Endothelial cell of umbilical vein (primary cell): ENCODE measurements around the gene MEIG1. TPM values are rescaled to one million over a fixed set of nuclear protein-coding genes. Genes with fewer than 3 reads are reported as not detected.

Source experiments
- BruUV-seq: library from RNA; stranded (reverse); fragments of 400-500 nt; replicated peaks from 2 replicates; lab custom pipeline; 2021; lab: Mats Ljungman, UMichigan
- CTCF ChIA-PET: fragments of 300-600, 350-600 bp; sonication (Branson Sonifier 250); formaldehyde crosslinking; loops from one replicate; lab custom pipeline; 2021; ENCODE audit warnings: antibody characterized with exemption, inconsistent platforms; lab: Charles Lee
- POLR2A ChIA-PET: fragments of 300-600, 350-600 bp; sonication (Branson Sonifier 250); formaldehyde crosslinking; loops from one replicate; lab custom pipeline; 2021; ENCODE audit warnings: antibody characterized with exemption, inconsistent platforms; lab: Charles Lee
- DNase-seq: peaks from one replicate; pipeline ENCODE4 v3.0.0-alpha.2; 2011; ENCODE audit warnings: low read depth, low spot score
- FAIRE-seq: peaks from 2 replicates; lab custom pipeline; 2011; peaks lifted over from hg19 to GRCh38; lab: Jason Lieb, UNC
- H2AFZ ChIP-seq: 2 replicates; pipeline ENCODE4 v1.6.0; 2012; ENCODE audit warnings: low read depth, low read length, control low read depth, inconsistent platforms
- H3K27ac ChIP-seq: 2 replicates; pipeline ENCODE4 v1.5.1; 2011; ENCODE audit warnings: low read depth, mild to moderate bottlenecking, control low read depth, low read length, moderate library complexity; ENCODE audit not compliant: insufficient read depth
- H3K27me3 ChIP-seq, 2 experiments: 2 replicates each; pipeline versions ENCODE4 v1.6.0 to v1.6.1; 2011; ENCODE audit warnings: low read length in 2 of 2, mixed read lengths in 1 of 2; ENCODE audit not compliant: control insufficient read depth in 2 of 2, insufficient read depth in 2 of 2
- H3K36me3 ChIP-seq, 2 experiments: 2 replicates in 1 of 2; 3 replicates in 1 of 2; pipeline ENCODE4 v1.5.1; 2011; ENCODE audit warnings: low read length in 2 of 2, mild to moderate bottlenecking in 1 of 2, moderate library complexity in 1 of 2; ENCODE audit not compliant: control insufficient read depth in 2 of 2, insufficient read depth in 2 of 2; ENCODE audit errors: extremely low read depth in 1 of 2
- H3K4me1 ChIP-seq: 3 replicates; pipeline ENCODE4 v1.5.1; 2011; ENCODE audit warnings: mild to moderate bottlenecking, low read length; ENCODE audit not compliant: control insufficient read depth, insufficient read depth; ENCODE audit errors: extremely low read depth
- H3K4me2 ChIP-seq: 2 replicates; pipeline ENCODE4 v1.6.1; 2011; ENCODE audit warnings: low read length, control low read depth, mixed read lengths; ENCODE audit not compliant: insufficient read depth
- H3K4me3 ChIP-seq, 3 experiments: fragments of 200-600 bp in 1 of 3; sonication (generic), shearing (Covaris generic) in 1 of 3; replicated peaks in 1 of 3; 2 replicates each; pipeline ENCODE4 v1.5.1; 2011 to 2016; ENCODE audit warnings: control low read depth in 3 of 3, low read length in 3 of 3, mild to moderate bottlenecking in 2 of 3, inconsistent platforms in 1 of 3, low read depth in 1 of 3, moderate library complexity in 1 of 3; ENCODE audit not compliant: insufficient read depth in 1 of 3
- H3K79me2 ChIP-seq: 2 replicates; pipeline ENCODE4 v1.6.0; 2012; ENCODE audit warnings: low read length, inconsistent platforms; ENCODE audit not compliant: control insufficient read depth, insufficient read depth
- H3K9ac ChIP-seq: replicated peaks from 2 replicates; pipeline ENCODE3; 2011; ENCODE audit warnings: low read length, control low read depth; ENCODE audit not compliant: insufficient read depth; ENCODE audit errors: extremely low read depth
- H3K9me1 ChIP-seq: replicated peaks from 3 replicates; pipeline ENCODE4 v1.6.0; 2011; ENCODE audit warnings: mild to moderate bottlenecking, low read length; ENCODE audit not compliant: control insufficient read depth, insufficient read depth; ENCODE audit errors: extremely low read depth
- H3K9me3 ChIP-seq: replicated peaks from 2 replicates; pipeline ENCODE4 v1.5.1; 2012; ENCODE audit warnings: low read length, inconsistent platforms; ENCODE audit not compliant: control insufficient read depth, insufficient read depth
- H4K20me1 ChIP-seq: replicated peaks from 2 replicates; pipeline ENCODE3; 2011; ENCODE audit warnings: mild to moderate bottlenecking, low read length; ENCODE audit not compliant: control insufficient read depth, insufficient read depth; ENCODE audit errors: extremely low read depth
- CTCF ChIP-seq, 2 donors: IDR thresholded peaks; 1 replicate in 1 of 2; 2 replicates in 1 of 2; pipeline ENCODE4 v1.5.1; 2011; ENCODE audit warnings: low read length in 2 of 2, mild to moderate bottlenecking in 2 of 2, moderate library complexity in 2 of 2, control low read depth in 1 of 2, inconsistent platforms in 1 of 2, low read depth in 1 of 2; ENCODE audit not compliant: insufficient read depth in 1 of 2; ENCODE audit errors: extremely low read depth in 1 of 2
- EZH2 ChIP-seq: IDR thresholded peaks from 2 replicates; pipeline ENCODE4 v1.6.1; 2012; ENCODE audit warnings: borderline replicate concordance, low read depth, mild to moderate bottlenecking, moderate library complexity, low read length, inconsistent platforms; ENCODE audit not compliant: severe bottlenecking
- FOS ChIP-seq: IDR thresholded peaks from 2 replicates; pipeline ENCODE4 v1.6.1; 2011; ENCODE audit warnings: mild to moderate bottlenecking, low read length, moderate library complexity, borderline replicate concordance; ENCODE audit not compliant: insufficient read depth
- GATA2 ChIP-seq: IDR thresholded peaks from 2 replicates; pipeline ENCODE4 v1.7.0; 2011; ENCODE audit warnings: low read depth, mild to moderate bottlenecking, moderate library complexity, mixed read lengths, low read length; ENCODE audit not compliant: insufficient read length, insufficient read depth
- JUN ChIP-seq: IDR thresholded peaks from 2 replicates; pipeline ENCODE4 v1.6.1; 2011; ENCODE audit warnings: borderline replicate concordance, low read depth; ENCODE audit not compliant: insufficient read length, insufficient read depth
- MYC ChIP-seq: IDR thresholded peaks from one replicate; pipeline ENCODE4 v1.6.1; 2011; ENCODE audit warnings: mild to moderate bottlenecking, low read depth, low read length
- POLR2A ChIP-seq: IDR thresholded peaks from 2 replicates; pipeline ENCODE4 v1.6.1; 2012; ENCODE audit warnings: low read depth, mild to moderate bottlenecking, control low read depth, low read length
- POLR2AphosphoS5 ChIP-seq: IDR thresholded peaks from 2 replicates; pipeline ENCODE4 v1.6.1; 2012; ENCODE audit warnings: low read depth, mild to moderate bottlenecking, control low read depth, low read length, moderate library complexity; ENCODE audit not compliant: insufficient read depth
- dilution Hi-C: fragments of 300-500 bp; cut with MboI; formaldehyde crosslinking; loops from one replicate; pipeline ENCODE4 v1.15.0; 2019; ENCODE audit warnings: low sequenced_read_pairs; ENCODE audit not compliant: extremely low pct_ligation_motif_present
- intact Hi-C: fragments of 100-400 bp; cut with micrococcal nuclease; formaldehyde crosslinking; loops from one replicate; pipeline ENCODE4 v1.10.0; 2022
- polyA plus RNA-seq, 4 experiments: library from polyadenylated mRNA; depleted of rRNA in 3 of 4; stranded (reverse) in 3 of 4; unstranded in 1 of 4; fragments of >200 nt; gene quantifications; 2 replicates each; pipeline versions ENCODE4 v1.2.1 to v1.2.3, GENCODE V29; 2011 to 2012; ENCODE audit warnings: missing spikeins in 1 of 4
- total RNA-seq: library from RNA; stranded (reverse); gene quantifications from 2 replicates; pipeline ENCODE4 v1.2.3, GENCODE V29; 2021
- TF ChIP-seq, protein P1 (sequence below): IDR thresholded peaks from 2 replicates; pipeline ENCODE4 v1.6.1; 2011; ENCODE audit not compliant: insufficient read depth, insufficient read length

Gene MEIG1
- total and polyA plus RNA-seq, 2 donors (not counting 3 experiments of a cell fraction or from before 2014, with no cell fraction given) = 0.23 TPM; not detected in 1

DNA sequence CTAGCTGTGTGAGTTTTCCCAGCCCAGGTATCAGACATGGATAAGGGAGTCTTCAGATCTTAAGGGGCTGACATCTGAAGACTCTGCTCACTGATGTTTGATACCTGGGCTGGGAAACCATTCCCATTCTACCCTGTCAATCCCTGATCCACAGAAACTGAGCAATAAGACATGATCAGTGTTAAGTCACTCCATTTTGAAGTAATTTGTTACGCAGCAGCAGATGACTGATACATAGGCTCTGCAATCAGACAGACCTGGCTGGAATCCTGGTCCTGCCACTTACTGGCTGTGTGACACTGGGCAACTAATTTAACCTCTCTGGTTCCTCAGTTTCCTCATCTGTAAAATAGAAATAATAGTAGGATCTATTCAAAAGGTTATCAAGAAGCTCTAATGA, 11.9 kb upstream of the MEIG1 start:
- FAIRE-seq (no peak), DNase-seq (no peak)
- no TSS peak for BruUV-seq
- intact Hi-C loops (no loop called here), dilution Hi-C loops (no loop called here)
- POLR2A ChIA-PET = no interaction called here
- Histone ChIP-seq H3K4me3 (no peak overlapping the region), H3K4me1 (no peaks in the 10 kb centered on the region), H2AFZ (no peak overlapping the region), H3K27me3 (no peaks in the 10 kb centered on the region), H3K27ac (no peak overlapping the region), H3K79me2 (peaks cover 36% of the 10 kb centered on the region), H3K9ac (no peak overlapping the region), H3K9me1 (no peaks in the 10 kb centered on the region), H3K4me2 (no peak overlapping the region), H3K9me3 (no peaks in the 10 kb centered on the region), H4K20me1 (no peaks in the 10 kb centered on the region), H3K36me3 (peaks cover 6 to 9% of the 10 kb centered on the region in 2 experiments)
- CTCF ChIA-PET = no interaction called here
- no peak for TF ChIP-seq CTCF (IDR thresholded peaks at IDR 0.05; ENCODE audit: extremely low read depth in 1 of 2, insufficient read depth in 1 of 2, low read depth in 1 of 2, low read length in 2 of 2)
- TF ChIP-seq, protein P1, sequence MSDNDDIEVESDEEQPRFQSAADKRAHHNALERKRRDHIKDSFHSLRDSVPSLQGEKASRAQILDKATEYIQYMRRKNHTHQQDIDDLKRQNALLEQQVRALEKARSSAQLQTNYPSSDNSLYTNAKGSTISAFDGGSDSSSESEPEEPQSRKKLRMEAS = no peak
- TF ChIP-seq GATA2 = no peak
- TF ChIP-seq JUN = no peak
- TF ChIP-seq FOS = no peak
- no peak for TF ChIP-seq EZH2
- TF ChIP-seq MYC = no peak
- no peak for TF ChIP-seq POLR2A
- TF ChIP-seq POLR2AphosphoS5 = no peak
